OCI-LY1 (cell line): ENCODE measurements around the gene UST.

Source experiments
- H2AFZ ChIP-seq: fragments of 200-600 bp; sonication (generic), shearing (Covaris generic); 2 replicates; pipeline ENCODE4 v1.6.0; 2014; ENCODE audit warnings: antibody characterized with exemption, mild to moderate bottlenecking, low read length
- H3F3A ChIP-seq: fragments of 200-600 bp; sonication (generic), shearing (Covaris generic); 2 replicates; pipeline ENCODE4 v1.6.0; 2014; ENCODE audit warnings: mild to moderate bottlenecking, antibody characterized with exemption, low read length, moderate library complexity; ENCODE audit not compliant: insufficient read depth
- H3K27ac ChIP-seq: fragments of 200-600 bp; sonication (generic); 2 replicates; pipeline ENCODE4 v1.5.1; 2014; ENCODE audit warnings: low read length, mixed run types, mild to moderate bottlenecking, low read depth; ENCODE audit not compliant: poor library complexity, severe bottlenecking
- H3K27me3 ChIP-seq: fragments of 200-600 bp; sonication (generic); 2 replicates; pipeline ENCODE4 v1.6.0; 2014; ENCODE audit warnings: antibody characterized with exemption, mild to moderate bottlenecking, low read length, moderate library complexity; ENCODE audit not compliant: insufficient read depth
- H3K36me3 ChIP-seq: fragments of 200-600 bp; sonication (generic); 2 replicates; pipeline ENCODE4 v1.6.1; 2014; ENCODE audit warnings: mild to moderate bottlenecking, antibody characterized with exemption, low read length, moderate library complexity, mixed read lengths; ENCODE audit not compliant: insufficient read depth
- H3K4me1 ChIP-seq: fragments of 200-600 bp; sonication (generic); 2 replicates; pipeline ENCODE4 v1.5.1; 2014; ENCODE audit warnings: mild to moderate bottlenecking, low read length, moderate library complexity; ENCODE audit not compliant: insufficient read depth, severe bottlenecking
- H3K4me2 ChIP-seq: fragments of 200-600 bp; sonication (generic), shearing (Covaris generic); 2 replicates; pipeline ENCODE4 v1.6.1; 2014; ENCODE audit warnings: low read length
- H3K4me3 ChIP-seq: fragments of 200-600 bp; sonication (generic); 2 replicates; pipeline ENCODE4 v1.5.1; 2014; ENCODE audit warnings: low read length, low read depth, mild to moderate bottlenecking, mixed read lengths; ENCODE audit not compliant: poor library complexity, severe bottlenecking
- H3K79me2 ChIP-seq: fragments of 200-600 bp; shearing (Covaris generic); 2 replicates; pipeline ENCODE4 v1.6.1; 2016; ENCODE audit warnings: mixed run types, low read length, mixed read lengths; ENCODE audit not compliant: insufficient read depth
- H3K9ac ChIP-seq: fragments of 200-600 bp; sonication (generic), shearing (Covaris generic); 2 replicates; pipeline ENCODE4 v1.6.1; 2014; ENCODE audit warnings: mild to moderate bottlenecking, low read length, mixed read lengths
- H3K9me2 ChIP-seq: fragments of 200-600 bp; sonication (generic), shearing (Covaris generic); 2 replicates; pipeline ENCODE4 v1.6.1; 2014; ENCODE audit warnings: low read depth, mild to moderate bottlenecking, low read length, mixed read lengths
- H3K9me3 ChIP-seq: fragments of 200-600 bp; shearing (Covaris generic); 2 replicates; pipeline ENCODE4 v1.6.1; 2014; ENCODE audit warnings: low read length, mixed read lengths
- H4K20me1 ChIP-seq: fragments of 200-600 bp; sonication (generic), shearing (Covaris generic); 2 replicates; pipeline ENCODE4 v1.6.0; 2016; ENCODE audit warnings: mild to moderate bottlenecking, low read length; ENCODE audit not compliant: insufficient read depth
- CTCF ChIP-seq: fragments of 200-600 bp; sonication (generic), shearing (Covaris generic); IDR thresholded peaks from 2 replicates; pipeline ENCODE4 v1.5.1; 2017; ENCODE audit warnings: mild to moderate bottlenecking, antibody characterized with exemption, low read length, moderate library complexity, mixed read lengths
- EZH2 ChIP-seq: fragments of 200-600 bp; sonication (generic), shearing (Covaris generic); IDR thresholded peaks from 2 replicates; pipeline ENCODE4 v1.8.0; 2017; ENCODE audit warnings: borderline replicate concordance, mixed run types, mild to moderate bottlenecking, antibody characterized with exemption, low read length, moderate library complexity, mixed read lengths

Gene UST

GRCh38 chr6:148807784-148808183, 61.0 kb downstream of the UST start:
- H3K4me2 ChIP-seq: no peak overlapping the region
- H2AFZ ChIP-seq: no peak overlapping the region
- H3K9me2 ChIP-seq: no peaks in the 10 kb centered on the region
- H3K79me2 ChIP-seq: no peaks in the 10 kb centered on the region
- H3K27me3 ChIP-seq: no peaks in the 10 kb centered on the region; the same call in 1 of the 2 replicates
- no peaks in the 10 kb centered on the region for H3F3A ChIP-seq
- no peaks in the 10 kb centered on the region for H3K36me3 ChIP-seq
- H3K9me3 ChIP-seq: no peaks in the 10 kb centered on the region
- no peak overlapping the region for H3K4me3 ChIP-seq
- no peaks in the 10 kb centered on the region for H3K4me1 ChIP-seq
- no peaks in the 10 kb centered on the region for H4K20me1 ChIP-seq
- H3K9ac ChIP-seq: no peak overlapping the region
- H3K27ac ChIP-seq: no peak overlapping the region
- TF ChIP-seq CTCF (no peak), EZH2 (no peak)

GRCh38 chr6:148808786-148809304, 62.0 kb downstream of the UST start:
- Histone ChIP-seq H3K27ac (no peak overlapping the region), H3K27me3 (no peaks in the 10 kb centered on the region; the same call in 1 of the 2 replicates), H3F3A (no peaks in the 10 kb centered on the region), H3K79me2 (no peaks in the 10 kb centered on the region), H3K9ac (no peak overlapping the region), H3K4me2 (no peak overlapping the region), H2AFZ (no peak overlapping the region), H3K9me3 (no peaks in the 10 kb centered on the region), H3K4me3 (no peak overlapping the region), H4K20me1 (no peaks in the 10 kb centered on the region), H3K36me3 (no peaks in the 10 kb centered on the region), H3K4me1 (no peaks in the 10 kb centered on the region), H3K9me2 (no peaks in the 10 kb centered on the region)
- no peak for TF ChIP-seq CTCF
- TF ChIP-seq EZH2: no peak

- no peaks in the 10 kb centered on the region for H3K79me2 ChIP-seq
- TF ChIP-seq CTCF (no peak), EZH2 (no peak)
Observed at GRCh38 chr6:148811459-148811858, 64.6 kb downstream of the UST start.

More at GRCh38 chr6:148811459-148811858, 64.6 kb downstream of the UST start:
- Histone ChIP-seq H4K20me1 (no peaks in the 10 kb centered on the region), H3K36me3 (no peaks in the 10 kb centered on the region), H3K9me3 (no peaks in the 10 kb centered on the region), H3K27ac (no peak overlapping the region), H3K4me1 (no peaks in the 10 kb centered on the region), H3K9me2 (no peaks in the 10 kb centered on the region), H3F3A (no peaks in the 10 kb centered on the region), H3K9ac (no peak overlapping the region), H3K4me3 (no peak overlapping the region), H2AFZ (no peak overlapping the region), H3K4me2 (no peak overlapping the region), H3K27me3 (no peaks in the 10 kb centered on the region; the same call in 1 of the 2 replicates)
